ENCODE measurements around the gene KSR1. TPM values are rescaled to one million over a fixed set of nuclear protein-coding genes. Genes with fewer than 3 reads are reported as not detected.

The KSR1 gene
- total RNA-seq, 1 experiment from 2014 or later, result 21.7 TPM

DNA sequence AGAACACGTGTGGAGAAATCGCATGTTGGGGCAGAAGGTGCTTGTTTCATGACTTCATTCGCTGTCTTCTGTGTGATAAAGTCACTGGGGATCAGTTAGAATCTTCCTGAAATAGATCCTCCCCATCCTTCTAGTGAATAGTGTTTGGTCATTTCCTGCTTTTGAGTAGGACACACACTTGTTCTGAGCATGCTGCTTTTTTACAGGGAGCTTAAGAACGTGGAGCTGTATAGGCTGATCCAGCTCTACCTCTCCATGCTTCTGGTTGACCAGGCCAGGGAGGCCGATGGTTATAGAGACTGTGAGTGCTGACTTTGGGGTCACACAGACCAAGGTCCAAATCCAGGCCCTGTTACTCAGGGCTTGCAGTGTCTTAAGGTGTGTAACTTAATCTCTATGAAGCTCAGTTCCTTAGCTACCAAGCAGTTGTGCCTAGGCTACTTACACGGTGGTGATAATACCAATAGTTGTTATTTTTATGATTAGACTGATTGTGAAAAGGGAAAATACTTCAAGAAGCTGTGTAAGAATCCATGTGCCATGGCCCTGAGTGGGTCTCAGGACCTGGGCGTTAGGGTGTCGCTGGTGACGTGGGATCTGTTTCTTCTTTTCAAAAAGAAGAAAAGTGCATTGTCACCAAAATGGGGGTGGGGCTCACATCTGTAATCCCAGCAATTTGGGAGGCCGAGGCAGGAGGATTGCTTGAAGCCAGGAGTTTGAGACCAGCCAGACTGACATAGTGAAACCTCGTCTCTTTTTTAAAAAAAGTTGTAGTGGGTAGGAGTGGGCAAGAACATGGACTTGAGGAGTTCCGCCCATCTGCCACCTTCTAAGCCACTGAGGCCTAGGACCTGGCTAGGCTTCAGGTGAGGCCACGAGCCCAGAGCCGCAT lies 110.7 kb downstream of the KSR1 start:
- Histone ChIP-seq H3K4me1 (ENCODE audit: control insufficient read depth, insufficient read depth, low read length) (no peaks in the 10 kb centered on the region), H3K9me3 (ENCODE audit: control insufficient read depth, insufficient read depth, low read depth, low read length) (no peaks in the 10 kb centered on the region), H3K27ac (ENCODE audit: low read length) (no peak overlapping the region), H3K27me3 (ENCODE audit: control insufficient read depth, insufficient read depth, low read length) (no peaks in the 10 kb centered on the region), H3K36me3 (ENCODE audit: control insufficient read depth, insufficient read depth, low read length) (no peaks in the 10 kb centered on the region), H3K4me3 (ENCODE audit: low read depth in 2 of 2, low read length in 2 of 2) (no peak overlapping the region)
- TF ChIP-seq POLR2AphosphoS5 (IDR thresholded peaks at IDR 0.05; ENCODE audit: low read depth, low read length), result no peak
- TF ChIP-seq TCF7L2 (IDR thresholded peaks at IDR 0.05; ENCODE audit: low read depth, low read length), result no peak
- TF ChIP-seq, protein P1, sequence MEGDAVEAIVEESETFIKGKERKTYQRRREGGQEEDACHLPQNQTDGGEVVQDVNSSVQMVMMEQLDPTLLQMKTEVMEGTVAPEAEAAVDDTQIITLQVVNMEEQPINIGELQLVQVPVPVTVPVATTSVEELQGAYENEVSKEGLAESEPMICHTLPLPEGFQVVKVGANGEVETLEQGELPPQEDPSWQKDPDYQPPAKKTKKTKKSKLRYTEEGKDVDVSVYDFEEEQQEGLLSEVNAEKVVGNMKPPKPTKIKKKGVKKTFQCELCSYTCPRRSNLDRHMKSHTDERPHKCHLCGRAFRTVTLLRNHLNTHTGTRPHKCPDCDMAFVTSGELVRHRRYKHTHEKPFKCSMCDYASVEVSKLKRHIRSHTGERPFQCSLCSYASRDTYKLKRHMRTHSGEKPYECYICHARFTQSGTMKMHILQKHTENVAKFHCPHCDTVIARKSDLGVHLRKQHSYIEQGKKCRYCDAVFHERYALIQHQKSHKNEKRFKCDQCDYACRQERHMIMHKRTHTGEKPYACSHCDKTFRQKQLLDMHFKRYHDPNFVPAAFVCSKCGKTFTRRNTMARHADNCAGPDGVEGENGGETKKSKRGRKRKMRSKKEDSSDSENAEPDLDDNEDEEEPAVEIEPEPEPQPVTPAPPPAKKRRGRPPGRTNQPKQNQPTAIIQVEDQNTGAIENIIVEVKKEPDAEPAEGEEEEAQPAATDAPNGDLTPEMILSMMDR (IDR thresholded peaks at IDR 0.05), result no peak
- TF ChIP-seq SIN3A (IDR thresholded peaks at IDR 0.05; ENCODE audit: borderline replicate concordance, insufficient read depth, low read depth, low read length), result no peak
- TF ChIP-seq, protein P2, sequence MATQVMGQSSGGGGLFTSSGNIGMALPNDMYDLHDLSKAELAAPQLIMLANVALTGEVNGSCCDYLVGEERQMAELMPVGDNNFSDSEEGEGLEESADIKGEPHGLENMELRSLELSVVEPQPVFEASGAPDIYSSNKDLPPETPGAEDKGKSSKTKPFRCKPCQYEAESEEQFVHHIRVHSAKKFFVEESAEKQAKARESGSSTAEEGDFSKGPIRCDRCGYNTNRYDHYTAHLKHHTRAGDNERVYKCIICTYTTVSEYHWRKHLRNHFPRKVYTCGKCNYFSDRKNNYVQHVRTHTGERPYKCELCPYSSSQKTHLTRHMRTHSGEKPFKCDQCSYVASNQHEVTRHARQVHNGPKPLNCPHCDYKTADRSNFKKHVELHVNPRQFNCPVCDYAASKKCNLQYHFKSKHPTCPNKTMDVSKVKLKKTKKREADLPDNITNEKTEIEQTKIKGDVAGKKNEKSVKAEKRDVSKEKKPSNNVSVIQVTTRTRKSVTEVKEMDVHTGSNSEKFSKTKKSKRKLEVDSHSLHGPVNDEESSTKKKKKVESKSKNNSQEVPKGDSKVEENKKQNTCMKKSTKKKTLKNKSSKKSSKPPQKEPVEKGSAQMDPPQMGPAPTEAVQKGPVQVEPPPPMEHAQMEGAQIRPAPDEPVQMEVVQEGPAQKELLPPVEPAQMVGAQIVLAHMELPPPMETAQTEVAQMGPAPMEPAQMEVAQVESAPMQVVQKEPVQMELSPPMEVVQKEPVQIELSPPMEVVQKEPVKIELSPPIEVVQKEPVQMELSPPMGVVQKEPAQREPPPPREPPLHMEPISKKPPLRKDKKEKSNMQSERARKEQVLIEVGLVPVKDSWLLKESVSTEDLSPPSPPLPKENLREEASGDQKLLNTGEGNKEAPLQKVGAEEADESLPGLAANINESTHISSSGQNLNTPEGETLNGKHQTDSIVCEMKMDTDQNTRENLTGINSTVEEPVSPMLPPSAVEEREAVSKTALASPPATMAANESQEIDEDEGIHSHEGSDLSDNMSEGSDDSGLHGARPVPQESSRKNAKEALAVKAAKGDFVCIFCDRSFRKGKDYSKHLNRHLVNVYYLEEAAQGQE (IDR thresholded peaks at IDR 0.05; ENCODE audit: insufficient read depth in 1 of 2, low read depth in 2 of 2, low read length in 1 of 2), result no peak
- DNase-seq (ENCODE audit: low read depth, low spot score) (no peak), ATAC-seq (no peak)
- intact Hi-C loops (cut with micrococcal nuclease; ENCODE audit: unreplicated experiment) (no loop called here), in situ Hi-C loops (cut with HindIII; ENCODE audit: low pct_unique_long_range_greater_than_20kb, low sequenced_read_pairs) (no loop called here)
- POLR2A ChIA-PET, result interaction anchor here (0.6 kb wide), 1 partner anchor 66 kb away, joined by 5 read pairs; no protein-coding TSS in a partner anchor
- no TSS peak for BruUV-seq (replicated peaks)
- CTCF ChIA-PET, result no interaction called here

DNA sequence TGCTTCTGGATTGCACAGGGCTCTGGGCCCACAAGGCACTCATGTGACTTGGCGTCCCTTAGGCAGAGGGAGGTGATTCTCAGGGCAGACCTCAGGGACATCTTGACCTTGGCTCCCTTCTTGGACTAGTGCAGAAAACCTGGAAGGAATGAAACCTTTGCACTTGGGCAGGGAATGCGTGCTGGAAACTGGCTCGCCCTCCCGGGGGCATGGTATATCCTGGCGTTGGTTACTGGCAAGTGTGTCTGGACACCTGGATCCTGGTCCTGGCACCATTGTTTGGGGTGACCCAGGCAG lies 111.3 kb downstream of the KSR1 start:
- TF ChIP-seq POLR2AphosphoS5 (IDR thresholded peaks at IDR 0.05; ENCODE audit: low read depth, low read length), result no peak
- TF ChIP-seq SIN3A (IDR thresholded peaks at IDR 0.05; ENCODE audit: borderline replicate concordance, insufficient read depth, low read depth, low read length), result no peak
- no peak for TF ChIP-seq TCF7L2 (IDR thresholded peaks at IDR 0.05; ENCODE audit: low read depth, low read length)
- TF ChIP-seq, protein P1 (IDR thresholded peaks at IDR 0.05), result no peak
- TF ChIP-seq, protein P2 (IDR thresholded peaks at IDR 0.05; ENCODE audit: insufficient read depth in 1 of 2, low read depth in 2 of 2, low read length in 1 of 2), result no peak
- Histone ChIP-seq H3K27ac (ENCODE audit: low read length) (no peak overlapping the region), H3K4me3 (ENCODE audit: low read depth in 2 of 2, low read length in 2 of 2) (no peak overlapping the region), H3K4me1 (ENCODE audit: control insufficient read depth, insufficient read depth, low read length) (no peaks in the 10 kb centered on the region), H3K9me3 (ENCODE audit: control insufficient read depth, insufficient read depth, low read depth, low read length) (no peaks in the 10 kb centered on the region), H3K27me3 (ENCODE audit: control insufficient read depth, insufficient read depth, low read length) (no peaks in the 10 kb centered on the region), H3K36me3 (ENCODE audit: control insufficient read depth, insufficient read depth, low read length) (no peaks in the 10 kb centered on the region)
- in situ Hi-C loops (cut with HindIII; ENCODE audit: low pct_unique_long_range_greater_than_20kb, low sequenced_read_pairs) (no loop called here), intact Hi-C loops (cut with micrococcal nuclease; ENCODE audit: unreplicated experiment) (no loop called here)
- no TSS peak for BruUV-seq (replicated peaks)
- CTCF ChIA-PET, result interaction anchor here (1.1 kb wide), 1 partner anchor 33 kb away, joined by 3 read pairs; no protein-coding TSS in a partner anchor
- POLR2A ChIA-PET, result no interaction called here
- no peak for ATAC-seq
- DNase-seq (ENCODE audit: low read depth, low spot score), result no peak

Data from Panc1 (cell line).